CD4-positive, CD25-positive, alpha-beta regulatory T cell (primary cell): ENCODE results near the gene RTEL1. TPM values are rescaled to one million over a fixed set of nuclear protein-coding genes. Genes with fewer than 3 reads are reported as not detected.

Experiments
- ATAC-seq, 2 donors: fragments of 150-1000 bp; cut with Tn5 transposase; one replicate each; pipeline ENCODE4 v1.10.0; 2021; ENCODE audit warnings: low read depth in 2 of 2, moderate number of reproducible peaks in 2 of 2, moderate library complexity in 1 of 2
- DNase-seq, 3 donors: peaks; one replicate each; pipeline versions ENCODE4 v3.0.0 to v3.0.0-alpha.2; 2012 to 2022; ENCODE audit warnings: mixed read lengths in 1 of 3
- H3K27ac ChIP-seq: one replicate; pipeline ENCODE4 v1.7.0; 2013; ENCODE audit warnings: mild to moderate bottlenecking, low read length; ENCODE audit not compliant: insufficient read depth, poor library complexity, severe bottlenecking
- H3K27me3 ChIP-seq: one replicate; pipeline ENCODE4 v1.7.0; 2013; ENCODE audit warnings: low read length; ENCODE audit not compliant: control insufficient read depth, insufficient read depth
- H3K36me3 ChIP-seq: one replicate; pipeline ENCODE4 v1.7.0; 2013; ENCODE audit warnings: mild to moderate bottlenecking, low read length, moderate library complexity; ENCODE audit not compliant: control insufficient read depth, insufficient read depth
- H3K4me1 ChIP-seq: 2 replicates; pipeline ENCODE4 v1.7.0; 2013; ENCODE audit warnings: mild to moderate bottlenecking, low read length; ENCODE audit not compliant: insufficient read depth, control insufficient read depth, poor library complexity, severe bottlenecking
- H3K4me3 ChIP-seq: one replicate; pipeline ENCODE4 v1.7.0; 2013; ENCODE audit warnings: low read depth, mild to moderate bottlenecking, low read length, moderate library complexity
- H3K9me3 ChIP-seq, 2 experiments: 1 replicate in 1 of 2; 2 replicates in 1 of 2; pipeline ENCODE4 v1.7.0; 2013; ENCODE audit warnings: low read length in 2 of 2, mild to moderate bottlenecking in 1 of 2, moderate library complexity in 1 of 2; ENCODE audit not compliant: control insufficient read depth in 2 of 2
- H3K27ac Mint-ChIP-seq, 3 donors: one replicate each; pipeline ENCODE4 v1.8.0; 2020 to 2022; ENCODE audit warnings: mild to moderate bottlenecking in 3 of 3, mixed read lengths in 3 of 3, moderate library complexity in 2 of 3
- H3K27me3 Mint-ChIP-seq: one replicate; pipeline ENCODE4 v1.8.0; 2022; ENCODE audit warnings: mild to moderate bottlenecking, mixed read lengths
- H3K36me3 Mint-ChIP-seq: one replicate; pipeline ENCODE4 v1.8.0; 2020; ENCODE audit warnings: mixed read lengths
- H3K4me1 Mint-ChIP-seq, 4 donors: one replicate each; pipeline ENCODE4 v1.8.0; 2020 to 2022; ENCODE audit warnings: mixed read lengths in 4 of 4, mild to moderate bottlenecking in 1 of 4
- H3K4me3 Mint-ChIP-seq, 4 donors: one replicate each; pipeline ENCODE4 v1.8.0; 2020 to 2022; ENCODE audit warnings: mild to moderate bottlenecking in 4 of 4, mixed read lengths in 4 of 4, moderate library complexity in 3 of 4
- H3K9me3 Mint-ChIP-seq, 7 donors: one replicate each; pipeline ENCODE4 v1.8.0; 2020 to 2022; ENCODE audit warnings: mixed read lengths in 7 of 7, mild to moderate bottlenecking in 3 of 7, moderate library complexity in 2 of 7
- polyA plus RNA-seq, 4 donors: library from polyadenylated mRNA; unstranded; fragments of 300-500 nt; fragmentation: Illumina TruSeq; gene quantifications; one replicate each; pipeline ENCODE4 v1.2.3, GENCODE V29; 2021
- total RNA-seq: library from RNA; stranded (reverse); gene quantifications from one replicate; pipeline ENCODE4 v1.2.3, GENCODE V29; 2022

The RTEL1 gene
- total and polyA plus RNA-seq, 5 donors from 2014 or later, result 1.8 to 38.3 (median 2.8) TPM

- ATAC-seq, result no peak
Observed at GRCh38 chr20:63700199-63701050, 42.3 kb downstream of the RTEL1 start.

DNA sequence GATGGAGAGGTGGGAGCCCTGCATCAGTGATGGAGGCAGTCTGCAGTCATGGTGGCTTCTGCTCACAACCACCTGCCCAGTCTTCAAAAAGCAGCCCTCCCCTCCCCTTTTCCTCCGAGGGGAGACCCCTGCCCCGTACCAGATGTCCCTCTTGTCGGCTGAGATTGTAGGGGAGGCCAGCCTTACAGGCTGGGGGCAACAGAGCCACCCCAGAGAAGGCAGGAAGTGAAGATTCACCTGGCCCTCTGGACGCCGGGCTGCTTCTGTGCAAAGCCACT is 42.9 kb downstream of the RTEL1 start:
- H3K27ac Mint-ChIP-seq, result no peak overlapping the region
- H3K27me3 ChIP-seq, result no peaks in the 10 kb centered on the region

More at GRCh38 chr20:63700199-63701050, 42.3 kb downstream of the RTEL1 start:
- DNase-seq, result no peak
- peaks cover 14% of the 10 kb centered on the region for H3K36me3 ChIP-seq
- Mint-ChIP-seq H3K9me3 (peaks cover 0 to 2% (median 0%) of the 10 kb centered on the region in 7 donors), H3K27me3 (no peaks in the 10 kb centered on the region), H3K36me3 (peaks cover 4% of the 10 kb centered on the region), H3K4me1 (peaks cover 0 to 18% (median 4%) of the 10 kb centered on the region in 4 donors), H3K4me3 (no peak overlapping the region), H3K27ac (peak overlapping the region in 1 of 3 donors; percentile 66)
- no peak overlapping the region for H3K27ac ChIP-seq
- H3K9me3 ChIP-seq, result no peaks in the 10 kb centered on the region
- no peaks in the 10 kb centered on the region for H3K27me3 ChIP-seq
- peaks cover 17% of the 10 kb centered on the region for H3K4me1 ChIP-seq
- H3K4me3 ChIP-seq, result no peak overlapping the region

GRCh38 chr20:63701329-63702035 is 43.4 kb downstream of the RTEL1 start:
- Mint-ChIP-seq H3K9me3 (no peaks in the 10 kb centered on the region), H3K27me3 (no peaks in the 10 kb centered on the region), H3K4me1 (peaks cover 0 to 20% (median 5%) of the 10 kb centered on the region in 4 donors), H3K27ac (no peak overlapping the region), H3K36me3 (peaks cover 4% of the 10 kb centered on the region), H3K4me3 (no peak overlapping the region)
- Histone ChIP-seq H3K27me3 (no peaks in the 10 kb centered on the region), H3K9me3 (no peaks in the 10 kb centered on the region), H3K4me3 (no peak overlapping the region), H3K4me1 (peaks cover 18% of the 10 kb centered on the region), H3K27ac (no peak overlapping the region), H3K36me3 (peaks cover 24% of the 10 kb centered on the region)
- ATAC-seq (no peak), DNase-seq (no peak)

More for the DNA sequence above, 42.9 kb downstream of the RTEL1 start:
- Histone ChIP-seq H3K36me3 (peaks cover 20% of the 10 kb centered on the region), H3K4me3 (no peak overlapping the region), H3K27ac (no peak overlapping the region), H3K9me3 (no peaks in the 10 kb centered on the region), H3K4me1 (peaks cover 18% of the 10 kb centered on the region)
- peaks cover 0 to 22% (median 4%) of the 10 kb centered on the region in 4 donors for H3K4me1 Mint-ChIP-seq
- H3K27me3 Mint-ChIP-seq, result no peaks in the 10 kb centered on the region
- DNase-seq (no peak), ATAC-seq (no peak)
- H3K36me3 Mint-ChIP-seq, result peaks cover 4% of the 10 kb centered on the region
- peaks cover 0 to 2% (median 0%) of the 10 kb centered on the region in 7 donors for H3K9me3 Mint-ChIP-seq
- no peak overlapping the region for H3K4me3 Mint-ChIP-seq

GRCh38 chr20:63702036-63702665 is 44.0 kb downstream of the RTEL1 start:
- H3K4me3 ChIP-seq, result no peak overlapping the region
- H3K9me3 ChIP-seq, result no peaks in the 10 kb centered on the region
- H3K36me3 ChIP-seq, result peaks cover 24% of the 10 kb centered on the region
- ATAC-seq (no peak), DNase-seq (no peak)
- peaks cover 18% of the 10 kb centered on the region for H3K4me1 ChIP-seq
- H3K4me1 Mint-ChIP-seq, result peaks cover 5 to 24% (median 9%) of the 10 kb centered on the region in 4 donors
- peaks cover 4% of the 10 kb centered on the region for H3K36me3 Mint-ChIP-seq
- H3K27me3 Mint-ChIP-seq, result no peaks in the 10 kb centered on the region
- no peak overlapping the region for H3K4me3 Mint-ChIP-seq
- H3K27ac Mint-ChIP-seq, result peak overlapping the region in 1 of 3 donors; percentile 48
- no peaks in the 10 kb centered on the region for H3K9me3 Mint-ChIP-seq
- no peak overlapping the region for H3K27ac ChIP-seq
- H3K27me3 ChIP-seq, result no peaks in the 10 kb centered on the region

- H3K27ac ChIP-seq, result no peak overlapping the region
- DNase-seq, result no peak
- H3K4me3 ChIP-seq, result no peak overlapping the region
- peaks cover 5 to 21% (median 9%) of the 10 kb centered on the region in 4 donors for H3K4me1 Mint-ChIP-seq
- no peak for ATAC-seq
- H3K4me1 ChIP-seq, result peaks cover 15% of the 10 kb centered on the region
- H3K27me3 ChIP-seq, result no peaks in the 10 kb centered on the region
- no peak overlapping the region for H3K4me3 Mint-ChIP-seq
- peaks cover 24% of the 10 kb centered on the region for H3K36me3 ChIP-seq
- H3K36me3 Mint-ChIP-seq, result peaks cover 4% of the 10 kb centered on the region
- no peaks in the 10 kb centered on the region for H3K9me3 Mint-ChIP-seq
- H3K27me3 Mint-ChIP-seq, result no peaks in the 10 kb centered on the region
- no peaks in the 10 kb centered on the region for H3K9me3 ChIP-seq
- H3K27ac Mint-ChIP-seq, result peak overlapping the region in 1 of 3 donors; percentile 20
Observed at GRCh38 chr20:63702751-63703470, 44.8 kb downstream of the RTEL1 start.

GRCh38 chr20:63703471-63703975 is 45.4 kb downstream of the RTEL1 start:
- peaks cover 18% of the 10 kb centered on the region for H3K4me1 ChIP-seq
- no peaks in the 10 kb centered on the region for H3K9me3 Mint-ChIP-seq

More at GRCh38 chr20:63703471-63703975, 45.4 kb downstream of the RTEL1 start:
- Histone ChIP-seq H3K27ac (no peak overlapping the region), H3K4me3 (no peak overlapping the region), H3K9me3 (no peaks in the 10 kb centered on the region), H3K27me3 (no peaks in the 10 kb centered on the region), H3K36me3 (peaks cover 24% of the 10 kb centered on the region)
- DNase-seq (no peak), ATAC-seq (no peak)
- peaks cover 4% of the 10 kb centered on the region for H3K36me3 Mint-ChIP-seq
- no peak overlapping the region for H3K4me3 Mint-ChIP-seq
- peaks cover 5 to 23% (median 9%) of the 10 kb centered on the region in 4 donors for H3K4me1 Mint-ChIP-seq
- H3K27me3 Mint-ChIP-seq, result no peaks in the 10 kb centered on the region
- no peak overlapping the region for H3K27ac Mint-ChIP-seq
